Occipital lobe (tissue), 2 donors: ENCODE measurements around the gene ESPL1. TPM values are rescaled to one million over a fixed set of nuclear protein-coding genes. Genes with fewer than 3 reads are reported as not detected.
"Not testable (repeated sequence)": the region's sequence is repeated elsewhere in the genome, so short reads cannot be mapped to it uniquely, and the experiment has no call there.

ENCODE experiments used
- DNase-seq: peaks from one replicate; lab custom pipeline; 2025; lab: John Stamatoyannopoulos, UW
- total RNA-seq: library from RNA; depleted of rRNA; stranded (reverse); fragments of >200 nt; gene quantifications from one replicate; pipeline ENCODE4 v1.2.3, GENCODE V29; 2014

The ESPL1 gene
- total RNA-seq, 1 donor from 2014 or later: 1.7 TPM

GRCh38 chr12:53255996-53256395 lies 12.1 kb upstream of the ESPL1 start:
- no peak for DNase-seq

- no peak for DNase-seq
Observed at GRCh38 chr12:53258541-53259539, 9.3 kb upstream of the ESPL1 start.

GRCh38 chr12:53259891-53260290 lies 8.2 kb upstream of the ESPL1 start:
- DNase-seq: no peak

DNA sequence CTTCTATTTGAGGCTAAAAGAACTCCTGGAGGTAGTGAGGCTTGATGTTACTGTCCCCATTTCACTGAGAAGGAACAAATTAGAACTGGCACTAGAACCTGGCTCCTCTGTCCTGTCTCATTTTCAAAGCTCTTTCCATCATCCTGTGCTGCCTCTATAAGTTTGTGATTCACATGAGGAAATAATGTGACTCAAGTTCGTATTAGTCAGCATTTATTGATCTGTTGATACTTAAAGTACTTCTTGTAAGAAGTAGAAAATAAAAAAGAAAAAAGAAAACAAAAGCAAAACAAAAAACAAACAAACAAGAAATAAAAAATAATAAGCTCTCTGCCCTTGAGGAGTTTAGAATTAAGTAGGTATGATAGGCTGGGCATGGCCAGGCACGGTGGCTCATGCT lies 2.3 kb upstream of the ESPL1 start:
- DNase-seq: no peak

- no peak for DNase-seq
Observed at GRCh38 chr12:53267306-53267998, 647 bp upstream of the ESPL1 start.

GRCh38 chr12:53268630-53269562 lies 797 bp downstream of the ESPL1 start:
- no peak for DNase-seq

GRCh38 chr12:53274445-53274844 lies 6.3 kb downstream of the ESPL1 start:
- DNase-seq: no peak

DNA sequence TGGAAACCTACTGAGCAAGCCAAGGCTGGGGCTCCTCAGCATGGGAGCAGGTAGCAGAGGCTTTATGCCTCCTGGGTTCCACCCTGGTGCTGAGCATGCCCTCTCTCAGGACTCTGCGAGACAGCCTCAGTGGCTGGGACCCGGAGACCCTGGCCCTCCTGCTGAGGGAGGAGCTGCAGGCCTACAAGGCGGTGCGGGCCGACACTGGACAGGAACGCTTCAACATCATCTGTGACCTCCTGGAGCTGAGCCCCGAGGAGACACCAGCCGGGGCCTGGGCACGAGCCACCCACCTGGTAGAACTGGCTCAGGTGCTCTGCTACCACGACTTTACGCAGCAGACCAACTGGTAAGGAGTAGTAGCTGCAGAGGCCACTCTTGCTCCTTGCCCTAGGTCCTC lies 8.4 kb downstream of the ESPL1 start:
- DNase-seq: no peak

GRCh38 chr12:53277981-53278380 lies 9.9 kb downstream of the ESPL1 start:
- no peak for DNase-seq

DNA sequence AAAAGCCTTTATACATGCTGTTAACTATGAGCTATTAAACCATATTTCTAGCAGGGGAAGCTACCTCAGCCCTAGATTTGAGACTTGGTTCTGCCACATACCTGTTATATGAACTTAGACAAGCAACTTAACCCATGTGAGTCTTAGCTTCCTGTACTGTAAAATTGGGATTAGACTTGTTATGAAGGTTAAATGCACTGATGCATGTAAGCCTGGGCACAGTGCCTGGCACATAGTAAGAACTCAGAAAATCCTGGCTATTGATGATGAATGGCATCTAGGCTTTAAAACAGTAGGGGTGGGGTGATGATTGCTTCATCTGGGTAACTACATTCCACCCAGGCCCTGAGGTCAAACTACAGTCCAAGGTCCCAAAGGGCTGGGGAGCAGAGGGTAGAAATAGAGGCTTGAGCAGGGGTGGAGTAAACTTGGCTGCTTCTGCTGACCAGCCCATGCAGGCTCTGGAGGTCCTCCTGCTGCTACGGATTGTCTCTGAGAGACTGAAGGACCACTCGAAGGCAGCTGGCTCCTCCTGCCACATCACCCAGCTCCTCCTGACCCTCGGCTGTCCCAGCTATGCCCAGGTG lies 11.3 kb downstream of the ESPL1 start:
- DNase-seq: no peak

DNA sequence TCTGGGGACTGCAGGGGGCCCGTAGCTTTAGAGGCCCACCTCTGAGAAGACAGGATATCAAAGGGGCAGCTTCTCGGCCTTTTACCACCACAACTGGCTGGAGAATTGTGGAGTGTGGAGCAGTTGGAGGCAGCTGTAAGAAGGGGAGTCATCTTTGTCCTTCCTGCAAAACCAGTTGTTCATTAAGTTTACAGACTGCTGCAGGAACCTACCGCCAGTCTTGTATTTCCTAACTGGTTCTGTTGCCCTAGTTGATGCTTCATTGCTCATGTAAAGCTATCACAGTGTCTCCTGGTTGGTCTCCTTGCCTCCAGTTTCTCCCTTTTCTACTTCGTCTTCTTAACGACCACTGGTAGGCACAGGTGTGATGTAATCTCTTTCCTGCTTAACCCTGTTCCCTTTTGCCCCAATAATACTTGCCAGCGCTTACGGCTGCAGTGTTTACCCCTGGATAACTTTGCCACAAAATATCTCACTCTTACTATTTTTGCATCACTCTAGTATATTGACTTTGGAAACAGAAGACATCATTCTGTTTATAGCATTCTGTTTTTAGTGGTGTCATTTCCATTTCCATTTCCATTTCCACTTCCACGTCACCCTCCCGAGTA lies 11.9 kb downstream of the ESPL1 start:
- DNase-seq: no peak

GRCh38 chr12:53286448-53286847 lies 18.3 kb downstream of the ESPL1 start:
- no peak for DNase-seq

DNA sequence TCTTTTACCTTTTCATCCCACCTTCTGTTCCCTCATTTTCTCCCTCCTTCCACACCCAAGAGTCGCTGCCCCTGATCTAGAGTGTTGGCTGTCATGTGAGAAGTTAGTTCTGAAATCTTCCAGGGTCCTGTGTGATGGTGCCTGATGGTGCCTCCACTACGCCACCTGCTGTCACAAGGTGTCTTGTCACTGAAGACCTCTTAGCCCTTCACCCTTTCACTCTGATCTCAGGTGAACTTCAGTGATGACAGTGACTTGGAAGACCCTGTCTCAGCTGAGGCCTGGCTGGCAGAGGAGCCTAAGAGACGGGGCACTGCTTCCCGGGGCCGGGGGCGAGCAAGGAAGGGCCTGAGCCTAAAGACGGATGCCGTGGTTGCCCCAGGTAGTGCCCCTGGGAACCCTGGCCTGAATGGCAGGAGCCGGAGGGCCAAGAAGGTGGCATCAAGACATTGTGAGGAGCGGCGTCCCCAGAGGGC lies 19.7 kb downstream of the ESPL1 start:
- DNase-seq: no peak

GRCh38 chr12:53288322-53288721 lies 20.2 kb downstream of the ESPL1 start:
- DNase-seq: no peak

DNA sequence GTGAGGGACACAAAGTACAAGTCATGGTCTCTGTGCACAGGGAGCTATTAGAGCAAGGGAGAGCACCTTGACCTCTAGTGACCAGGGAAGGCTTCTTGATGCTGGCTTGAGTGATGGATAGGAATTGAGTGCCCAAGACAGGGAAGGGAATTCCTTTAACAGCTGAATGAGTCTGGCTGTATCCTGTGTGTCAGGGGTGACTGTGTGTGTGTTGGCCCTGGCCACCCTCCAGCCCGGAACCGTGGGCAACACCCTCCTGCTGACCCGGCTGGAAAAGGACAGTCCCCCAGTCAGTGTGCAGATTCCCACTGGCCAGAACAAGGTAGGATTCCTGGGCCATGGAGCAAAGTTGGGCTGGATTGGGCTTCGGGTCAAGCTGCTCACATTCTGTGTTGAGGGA lies 21.8 kb downstream of the ESPL1 start:
- no peak for DNase-seq

- no peak for DNase-seq
Observed at GRCh38 chr12:53290661-53291060, 22.6 kb downstream of the ESPL1 start.

- DNase-seq: no peak
Observed at GRCh38 chr12:53292426-53292825, 24.3 kb downstream of the ESPL1 start.

GRCh38 chr12:53295070-53295890 lies 27.2 kb downstream of the ESPL1 start, which contains the start of gene PFDN5:
PFDN5 (plus strand) TSS chr12:53295542; CDS start chr12:53295568, 26 bp downstream.
- peak; percentile 87 for DNase-seq

DNA sequence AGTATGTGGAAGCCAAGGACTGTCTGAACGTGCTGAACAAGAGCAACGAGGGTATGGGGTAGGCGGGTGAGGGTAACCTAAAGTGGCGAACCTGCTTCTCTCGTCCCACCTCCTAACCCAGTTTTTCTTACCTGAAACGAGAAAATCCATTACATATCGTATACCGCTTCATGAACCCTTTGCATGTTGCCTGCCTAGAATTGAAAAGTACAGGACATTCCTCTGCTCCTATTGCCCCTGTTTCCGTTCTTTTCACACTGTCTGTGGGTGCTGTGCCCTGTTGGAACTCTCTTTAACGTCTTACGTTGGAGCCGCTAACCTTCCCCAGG lies 27.8 kb downstream of the ESPL1 start:
- no peak for DNase-seq

DNA sequence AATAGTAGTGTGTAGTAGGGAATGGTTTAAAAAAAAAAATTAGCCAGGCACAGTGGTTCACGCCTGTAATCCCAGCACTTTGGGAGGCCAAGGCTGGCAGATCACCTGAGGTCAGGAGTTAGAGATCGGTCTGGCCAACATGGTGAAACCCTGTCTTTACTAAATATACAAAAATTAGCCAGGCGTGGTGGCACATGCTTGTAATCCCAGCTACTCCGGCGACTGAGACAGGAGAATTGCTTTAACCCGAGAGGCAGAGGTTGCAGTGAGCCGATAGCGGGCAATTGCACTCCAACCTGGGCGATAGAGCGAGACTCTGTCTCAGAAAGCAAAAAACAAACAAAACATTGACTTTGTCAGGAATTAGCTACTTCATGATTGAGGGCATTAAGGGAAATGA lies 29.0 kb downstream of the ESPL1 start:
- DNase-seq: not testable (repeated sequence)
